NCI-H2081 treated with DMSO at 0.1 percent for 48 hours (cell line): ENCODE data around the gene CACNB4.
"Not testable (repeated sequence)": the region's sequence is repeated elsewhere in the genome, so short reads cannot be mapped to it uniquely, and the experiment has no call there.

Source experiments
- DNase-seq: peaks from one replicate; lab custom pipeline; 2025; lab: John Stamatoyannopoulos, UW

CACNB4 gene

GRCh38 chr2:152050915-152051314 is 47.9 kb downstream of the CACNB4 start:
- DNase-seq = no peak

- no peak for DNase-seq
Observed at GRCh38 chr2:152050341-152050740, 48.5 kb downstream of the CACNB4 start.

- DNase-seq = no peak
Observed at GRCh38 chr2:152049541-152049940, 49.3 kb downstream of the CACNB4 start.

GRCh38 chr2:152047824-152048471 is 50.9 kb downstream of the CACNB4 start:
- no peak for DNase-seq

GRCh38 chr2:152046940-152047339 is 51.9 kb downstream of the CACNB4 start:
- DNase-seq = no peak

GRCh38 chr2:152042636-152043615 is 55.9 kb downstream of the CACNB4 start:
- DNase-seq = no peak

- peak; percentile 6 for DNase-seq
Observed at GRCh38 chr2:152038441-152038958, 60.3 kb downstream of the CACNB4 start.

- no peak for DNase-seq
Observed at GRCh38 chr2:152037743-152038435, 61.0 kb downstream of the CACNB4 start.

- DNase-seq = peak; percentile 7
Observed at GRCh38 chr2:152036611-152037469, 62.0 kb downstream of the CACNB4 start.

GRCh38 chr2:152034257-152034801 is 64.5 kb downstream of the CACNB4 start:
- DNase-seq = no peak

GRCh38 chr2:152033011-152033925 is 65.6 kb downstream of the CACNB4 start:
- no peak for DNase-seq

GRCh38 chr2:152031747-152032306 is 67.0 kb downstream of the CACNB4 start:
- no peak for DNase-seq

- DNase-seq = not testable (repeated sequence)
Observed at GRCh38 chr2:152030596-152031328, 68.1 kb downstream of the CACNB4 start.

GRCh38 chr2:152028182-152028862 is 70.5 kb downstream of the CACNB4 start:
- DNase-seq = no peak

GRCh38 chr2:152025678-152026287 is 73.1 kb downstream of the CACNB4 start:
- peak; percentile 42 for DNase-seq

- no peak for DNase-seq
Observed at GRCh38 chr2:152024477-152024876, 74.4 kb downstream of the CACNB4 start.

- no peak for DNase-seq
Observed at GRCh38 chr2:152022090-152022489, 76.8 kb downstream of the CACNB4 start.

- DNase-seq = not testable (repeated sequence)
Observed at GRCh38 chr2:152021001-152021400, 77.8 kb downstream of the CACNB4 start.
